GM21447 (cell line): ENCODE data around the gene EPS8.

Experiments used
- ATAC-seq: cut with Tn5 transposase; IDR thresholded peaks from one replicate; pipeline ENCODE4 v1.9.1; 2021; ENCODE audit not compliant: unreplicated experiment

EPS8 gene

GRCh38 chr12:15800278-15800677, 11.1 kb upstream of the EPS8 start:
- ATAC-seq, result no peak

- no peak for ATAC-seq
Measured at GRCh38 chr12:15797818-15798217, 8.6 kb upstream of the EPS8 start.

- no peak for ATAC-seq
Measured at GRCh38 chr12:15796493-15797141, 7.4 kb upstream of the EPS8 start.

GRCh38 chr12:15794836-15795235, 5.6 kb upstream of the EPS8 start:
- ATAC-seq, result no peak

- ATAC-seq, result no peak
Measured at GRCh38 chr12:15794196-15794595, 5.0 kb upstream of the EPS8 start.

GRCh38 chr12:15788233-15789219, 662 bp downstream of the EPS8 start:
- ATAC-seq, result peak; percentile 42

GRCh38 chr12:15787778-15788177, 1.4 kb downstream of the EPS8 start:
- no peak for ATAC-seq

GRCh38 chr12:15786772-15787171, 2.4 kb downstream of the EPS8 start:
- no peak for ATAC-seq

- ATAC-seq, result no peak
Measured at GRCh38 chr12:15783288-15783687, 5.9 kb downstream of the EPS8 start.

- ATAC-seq, result no peak
Measured at GRCh38 chr12:15782667-15783066, 6.5 kb downstream of the EPS8 start.

GRCh38 chr12:15779925-15780324, 9.3 kb downstream of the EPS8 start:
- ATAC-seq, result no peak

- no peak for ATAC-seq
Measured at GRCh38 chr12:15778126-15778525, 11.1 kb downstream of the EPS8 start.

GRCh38 chr12:15777355-15778012, 11.7 kb downstream of the EPS8 start:
- ATAC-seq, result no peak

GRCh38 chr12:15776532-15776931, 12.7 kb downstream of the EPS8 start:
- ATAC-seq, result no peak

GRCh38 chr12:15774819-15775218, 14.4 kb downstream of the EPS8 start:
- ATAC-seq, result no peak

GRCh38 chr12:15772405-15773018, 16.7 kb downstream of the EPS8 start:
- no peak for ATAC-seq

GRCh38 chr12:15770581-15770980, 18.6 kb downstream of the EPS8 start:
- no peak for ATAC-seq

- no peak for ATAC-seq
Measured at GRCh38 chr12:15770021-15770420, 19.2 kb downstream of the EPS8 start.

- no peak for ATAC-seq
Measured at GRCh38 chr12:15769586-15769985, 19.6 kb downstream of the EPS8 start.

- no peak for ATAC-seq
Measured at GRCh38 chr12:15767301-15767700, 21.9 kb downstream of the EPS8 start.

GRCh38 chr12:15763328-15763727, 25.9 kb downstream of the EPS8 start:
- ATAC-seq, result no peak
